Measurements from ENCODE around the gene SYNDIG1.

DNA sequence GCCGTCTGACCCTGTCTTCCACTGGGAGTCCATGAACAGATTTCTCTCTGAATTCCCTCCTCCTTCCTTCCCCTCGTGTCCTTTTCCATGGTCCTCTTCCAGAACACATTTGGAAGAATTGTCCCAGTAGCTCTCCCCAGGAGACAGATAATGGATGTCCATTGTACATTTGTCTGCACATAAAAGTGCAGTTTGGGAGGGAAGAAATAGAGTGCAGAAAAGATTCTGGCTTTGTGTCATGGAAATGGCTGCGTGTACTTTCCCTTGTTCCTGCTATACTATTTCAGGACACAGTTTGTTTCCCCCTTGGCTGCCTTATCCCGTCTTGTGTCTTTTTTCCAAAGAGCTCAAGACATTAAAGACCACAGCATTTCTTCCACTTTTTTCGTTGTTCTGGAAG is 127.6 kb downstream of the SYNDIG1 start:
- no peak for TF ChIP-seq POLR2A (IDR thresholded peaks at IDR 0.05)
- TF ChIP-seq, protein P1, sequence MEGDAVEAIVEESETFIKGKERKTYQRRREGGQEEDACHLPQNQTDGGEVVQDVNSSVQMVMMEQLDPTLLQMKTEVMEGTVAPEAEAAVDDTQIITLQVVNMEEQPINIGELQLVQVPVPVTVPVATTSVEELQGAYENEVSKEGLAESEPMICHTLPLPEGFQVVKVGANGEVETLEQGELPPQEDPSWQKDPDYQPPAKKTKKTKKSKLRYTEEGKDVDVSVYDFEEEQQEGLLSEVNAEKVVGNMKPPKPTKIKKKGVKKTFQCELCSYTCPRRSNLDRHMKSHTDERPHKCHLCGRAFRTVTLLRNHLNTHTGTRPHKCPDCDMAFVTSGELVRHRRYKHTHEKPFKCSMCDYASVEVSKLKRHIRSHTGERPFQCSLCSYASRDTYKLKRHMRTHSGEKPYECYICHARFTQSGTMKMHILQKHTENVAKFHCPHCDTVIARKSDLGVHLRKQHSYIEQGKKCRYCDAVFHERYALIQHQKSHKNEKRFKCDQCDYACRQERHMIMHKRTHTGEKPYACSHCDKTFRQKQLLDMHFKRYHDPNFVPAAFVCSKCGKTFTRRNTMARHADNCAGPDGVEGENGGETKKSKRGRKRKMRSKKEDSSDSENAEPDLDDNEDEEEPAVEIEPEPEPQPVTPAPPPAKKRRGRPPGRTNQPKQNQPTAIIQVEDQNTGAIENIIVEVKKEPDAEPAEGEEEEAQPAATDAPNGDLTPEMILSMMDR (IDR thresholded peaks at IDR 0.05), result no peak

Data from lower leg skin (tissue), 3 donors.